ENCODE results near the gene RAP1A.

Gene RAP1A

GRCh38 chr1:111758373-111758772, 138.8 kb downstream of the RAP1A start:
- no peak for DNase-seq (ENCODE audit: low spot score)

- DNase-seq (ENCODE audit: low spot score) = no peak
Observed at GRCh38 chr1:111761717-111762116, 142.1 kb downstream of the RAP1A start.

- no peak for DNase-seq (ENCODE audit: low spot score)
Observed at GRCh38 chr1:111762332-111762731, 142.7 kb downstream of the RAP1A start.
